Measurements from ENCODE around the gene GPATCH4. TPM values are rescaled to one million over a fixed set of nuclear protein-coding genes. Genes with fewer than 3 reads are reported as not detected.

Gene GPATCH4
- total and polyA plus RNA-seq, 2 of the 4 experiments (the other 2 are of a cell fraction): 32.6 to 41.8 TPM

GRCh38 chr1:156546267-156546666 is 55.0 kb downstream of the GPATCH4 start:
- Histone ChIP-seq H3K79me1 (ENCODE audit: low read depth in 1 of 2, low read length in 2 of 2) (peaks cover 0 to 2% of the 10 kb centered on the region in 2 experiments; a peak in 1 of 4 replicates), H3K9ac (ENCODE audit: low read depth, low read length) (no peak overlapping the region), H3K9me3 (ENCODE audit: control insufficient read depth, insufficient read depth, low read length) (no peaks in the 10 kb centered on the region), H2BK120ac (ENCODE audit: low read depth, low read length) (no peak overlapping the region), H3K27me3 (ENCODE audit: control insufficient read depth, insufficient read depth, low read length) (no peaks in the 10 kb centered on the region), H3K36me3 (ENCODE audit: control insufficient read depth, insufficient read depth, low read length) (peaks cover 16% of the 10 kb centered on the region), H4K5ac (ENCODE audit: low read depth, low read length) (no peak overlapping the region), H4K91ac (ENCODE audit: insufficient read depth, low read depth, low read length) (no peak overlapping the region), H2AK9ac (replicated peaks; ENCODE audit: low read depth, low read length, poor library complexity) (no peak overlapping the region), H3K9me1 (ENCODE audit: insufficient read depth, low read length) (peaks cover 4% of the 10 kb centered on the region; the same call in 1 of the 2 replicates), H2BK15ac (ENCODE audit: low read depth, low read length) (no peak overlapping the region), H2AFZ (replicated peaks; ENCODE audit: low read length, poor library complexity) (no peak overlapping the region), H3K4me2 (ENCODE audit: low read depth, low read length) (no peak overlapping the region), H3K56ac (ENCODE audit: extremely low read depth, insufficient read depth, low read length) (no peak overlapping the region), H4K20me1 (ENCODE audit: insufficient read depth, low read length) (no peaks in the 10 kb centered on the region), H3K14ac (replicated peaks; ENCODE audit: low read depth, low read length) (no peak overlapping the region), H4K8ac (ENCODE audit: low read depth in 2 of 2, low read length in 2 of 2) (no peak overlapping the region), H3K4me3 (ENCODE audit: insufficient read depth, low read depth, low read length) (no peak overlapping the region), H3K23ac (ENCODE audit: low read depth, low read length) (no peak overlapping the region), H3K4ac (ENCODE audit: low read depth, low read length) (no peak overlapping the region), H3K4me1 (ENCODE audit: control insufficient read depth, insufficient read depth, low read length) (no peaks in the 10 kb centered on the region), H3K27ac (ENCODE audit: insufficient read depth, low read length) (no peak overlapping the region), H2BK20ac (ENCODE audit: low read depth, low read length) (no peak overlapping the region), H2AK5ac (ENCODE audit: low read depth, low read length) (no peak overlapping the region), H2BK5ac (ENCODE audit: low read depth, low read length, poor library complexity, severe bottlenecking) (no peak overlapping the region), H3K18ac (ENCODE audit: low read depth, low read length) (no peak overlapping the region)
- TF ChIP-seq CHD1 (IDR thresholded peaks at IDR 0.05; ENCODE audit: low read depth, low read length) (no peak), MXI1 (IDR thresholded peaks at IDR 0.05; ENCODE audit: borderline replicate concordance, low read depth, low read length) (no peak), BHLHE40 (IDR thresholded peaks at IDR 0.05; ENCODE audit: low read depth, low read length) (no peak), SMC3 (IDR thresholded peaks at IDR 0.05; ENCODE audit: low read depth, low read length) (no peak), USF2 (IDR thresholded peaks at IDR 0.05; ENCODE audit: low read depth, low read length) (no peak), MAZ (IDR thresholded peaks at IDR 0.05; ENCODE audit: borderline replicate concordance, low read depth, low read length) (no peak), POLR2A (IDR thresholded peaks at IDR 0.05; ENCODE audit: low read depth, low read length) (no peak), FOS (IDR thresholded peaks at IDR 0.05; ENCODE audit: low read depth, low read length) (no peak), NFE2L2 (IDR thresholded peaks at IDR 0.05; ENCODE audit: low read depth, low read length) (no peak), RCOR1 (IDR thresholded peaks at IDR 0.05; ENCODE audit: insufficient replicate concordance, low read length) (no peak), RFX5 (IDR thresholded peaks at IDR 0.05; ENCODE audit: low read depth, low read length) (no peak), CEBPB (IDR thresholded peaks at IDR 0.05; ENCODE audit: low read depth, low read length) (no peak), RAD21 (IDR thresholded peaks at IDR 0.05; ENCODE audit: low read length) (no peak), MAFK (IDR thresholded peaks at IDR 0.05; ENCODE audit: low read depth, low read length) (no peak)
- TF ChIP-seq, protein P1, sequence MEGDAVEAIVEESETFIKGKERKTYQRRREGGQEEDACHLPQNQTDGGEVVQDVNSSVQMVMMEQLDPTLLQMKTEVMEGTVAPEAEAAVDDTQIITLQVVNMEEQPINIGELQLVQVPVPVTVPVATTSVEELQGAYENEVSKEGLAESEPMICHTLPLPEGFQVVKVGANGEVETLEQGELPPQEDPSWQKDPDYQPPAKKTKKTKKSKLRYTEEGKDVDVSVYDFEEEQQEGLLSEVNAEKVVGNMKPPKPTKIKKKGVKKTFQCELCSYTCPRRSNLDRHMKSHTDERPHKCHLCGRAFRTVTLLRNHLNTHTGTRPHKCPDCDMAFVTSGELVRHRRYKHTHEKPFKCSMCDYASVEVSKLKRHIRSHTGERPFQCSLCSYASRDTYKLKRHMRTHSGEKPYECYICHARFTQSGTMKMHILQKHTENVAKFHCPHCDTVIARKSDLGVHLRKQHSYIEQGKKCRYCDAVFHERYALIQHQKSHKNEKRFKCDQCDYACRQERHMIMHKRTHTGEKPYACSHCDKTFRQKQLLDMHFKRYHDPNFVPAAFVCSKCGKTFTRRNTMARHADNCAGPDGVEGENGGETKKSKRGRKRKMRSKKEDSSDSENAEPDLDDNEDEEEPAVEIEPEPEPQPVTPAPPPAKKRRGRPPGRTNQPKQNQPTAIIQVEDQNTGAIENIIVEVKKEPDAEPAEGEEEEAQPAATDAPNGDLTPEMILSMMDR (conservative IDR thresholded peaks at IDR 0.05; ENCODE audit: low read depth, low read length): no peak
- TF ChIP-seq, protein P2, sequence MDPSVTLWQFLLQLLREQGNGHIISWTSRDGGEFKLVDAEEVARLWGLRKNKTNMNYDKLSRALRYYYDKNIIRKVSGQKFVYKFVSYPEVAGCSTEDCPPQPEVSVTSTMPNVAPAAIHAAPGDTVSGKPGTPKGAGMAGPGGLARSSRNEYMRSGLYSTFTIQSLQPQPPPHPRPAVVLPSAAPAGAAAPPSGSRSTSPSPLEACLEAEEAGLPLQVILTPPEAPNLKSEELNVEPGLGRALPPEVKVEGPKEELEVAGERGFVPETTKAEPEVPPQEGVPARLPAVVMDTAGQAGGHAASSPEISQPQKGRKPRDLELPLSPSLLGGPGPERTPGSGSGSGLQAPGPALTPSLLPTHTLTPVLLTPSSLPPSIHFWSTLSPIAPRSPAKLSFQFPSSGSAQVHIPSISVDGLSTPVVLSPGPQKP (IDR thresholded peaks at IDR 0.05; ENCODE audit: borderline replicate concordance, low read depth, low read length): no peak
- in situ Hi-C loops (cut with MboI; ENCODE audit: low sequenced_read_pairs): no loop called here
- no TSS peak for BruUV-seq (replicated peaks)
- intact Hi-C loops (cut with micrococcal nuclease): no loop called here
- POLR2A ChIA-PET (ENCODE audit: unreplicated experiment): no interaction called here
- DNase-seq (no peak), ATAC-seq (ENCODE audit: low read depth) (no peak)
- dilution Hi-C loops (cut with HindIII; ENCODE audit: low sequenced_read_pairs, unreplicated experiment): no loop called here
- 100% methylated on average over 1 of the region's 3 CpGs; no CpG with 5 or more reads in 1 of the 2 experiments for WGBS, 2 experiments (ENCODE audit: extremely low coverage in 2 of 2, insufficient read length in 1 of 2)
- CTCF ChIA-PET: no interaction called here

Data from IMR-90 (cell line).